SK-N-SH (cell line): Measurements from ENCODE around the gene MCRIP2.

Experiments
- TAF1 ChIP-seq: IDR thresholded peaks from 2 replicates; pipeline ENCODE4 v1.6.1; 2012; ENCODE audit warnings: low read depth, mild to moderate bottlenecking, low read length, moderate library complexity, borderline replicate concordance
- TF ChIP-seq, protein P1 (sequence below): fragments of 200-600 bp; sonication (generic); IDR thresholded peaks from 2 replicates; pipeline ENCODE4 v1.6.1; 2017; ENCODE audit warnings: antibody characterized with exemption, mild to moderate bottlenecking, moderate library complexity

DNA sequence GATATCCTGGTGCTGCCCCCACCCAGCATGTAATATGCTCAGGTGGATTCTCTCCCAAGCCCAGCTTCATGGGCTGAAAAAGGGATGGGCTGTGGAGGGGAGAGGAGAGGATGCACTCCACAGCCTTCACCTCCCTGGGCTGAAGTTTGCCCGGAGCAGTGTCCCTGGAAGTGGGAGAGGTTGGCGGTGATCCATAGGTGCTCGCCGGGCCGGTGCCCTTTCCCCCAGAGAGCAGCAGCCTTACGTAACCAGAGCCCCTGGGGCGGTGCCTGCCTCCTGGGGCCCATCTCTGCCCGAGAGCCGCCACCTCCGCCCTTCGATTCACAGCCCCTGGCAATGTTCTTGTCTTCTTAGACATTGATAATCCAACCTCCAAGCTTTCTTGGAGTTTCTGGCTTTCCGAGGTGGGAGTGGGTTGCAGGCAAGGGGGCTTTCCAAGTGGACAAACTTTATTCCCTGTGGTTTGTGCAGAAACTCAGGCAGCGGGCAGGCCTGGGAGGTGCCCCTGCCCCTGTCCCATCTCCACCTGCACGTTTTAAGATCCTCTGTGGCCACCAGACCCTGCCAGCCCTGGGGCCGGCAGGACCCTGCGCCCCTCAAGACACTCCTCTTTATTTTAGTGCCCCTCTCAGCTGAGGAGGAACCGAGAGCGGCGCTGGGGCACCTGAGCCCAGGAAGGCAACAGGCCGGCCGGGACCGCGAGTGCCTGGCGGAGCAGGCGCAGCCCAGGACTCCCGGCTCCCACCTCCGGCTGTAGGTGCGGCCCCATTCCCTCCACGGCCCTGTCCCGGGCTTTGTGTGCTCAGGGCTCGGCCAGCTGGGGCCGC is 4.4 kb downstream of the MCRIP2 start:
- no peak for TF ChIP-seq TAF1
- TF ChIP-seq, protein P1, sequence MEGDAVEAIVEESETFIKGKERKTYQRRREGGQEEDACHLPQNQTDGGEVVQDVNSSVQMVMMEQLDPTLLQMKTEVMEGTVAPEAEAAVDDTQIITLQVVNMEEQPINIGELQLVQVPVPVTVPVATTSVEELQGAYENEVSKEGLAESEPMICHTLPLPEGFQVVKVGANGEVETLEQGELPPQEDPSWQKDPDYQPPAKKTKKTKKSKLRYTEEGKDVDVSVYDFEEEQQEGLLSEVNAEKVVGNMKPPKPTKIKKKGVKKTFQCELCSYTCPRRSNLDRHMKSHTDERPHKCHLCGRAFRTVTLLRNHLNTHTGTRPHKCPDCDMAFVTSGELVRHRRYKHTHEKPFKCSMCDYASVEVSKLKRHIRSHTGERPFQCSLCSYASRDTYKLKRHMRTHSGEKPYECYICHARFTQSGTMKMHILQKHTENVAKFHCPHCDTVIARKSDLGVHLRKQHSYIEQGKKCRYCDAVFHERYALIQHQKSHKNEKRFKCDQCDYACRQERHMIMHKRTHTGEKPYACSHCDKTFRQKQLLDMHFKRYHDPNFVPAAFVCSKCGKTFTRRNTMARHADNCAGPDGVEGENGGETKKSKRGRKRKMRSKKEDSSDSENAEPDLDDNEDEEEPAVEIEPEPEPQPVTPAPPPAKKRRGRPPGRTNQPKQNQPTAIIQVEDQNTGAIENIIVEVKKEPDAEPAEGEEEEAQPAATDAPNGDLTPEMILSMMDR, result no peak
